Chondrocyte (in vitro differentiated cells): Measurements from ENCODE around the gene POLR1C. TPM values are rescaled to one million over a fixed set of nuclear protein-coding genes. Genes with fewer than 3 reads are reported as not detected.
A peak's percentile ranks its signal among the peaks of the same experiment; 100 is the strongest.

ENCODE experiments used
- DNase-seq: peaks from one replicate; pipeline ENCODE4 v3.0.0; 2021; ENCODE audit warnings: mixed read lengths, low spot score
- H3K27ac Mint-ChIP-seq: one replicate; pipeline ENCODE4 v1.8.0; 2021; ENCODE audit warnings: mild to moderate bottlenecking, moderate library complexity, mixed read lengths; ENCODE audit not compliant: unreplicated experiment
- H3K27me3 Mint-ChIP-seq: 2 replicates; pipeline ENCODE4 v1.8.0; 2021; ENCODE audit warnings: low read depth, mixed read lengths
- H3K36me3 Mint-ChIP-seq: 2 replicates; pipeline ENCODE4 v1.8.0; 2021; ENCODE audit warnings: low read depth, mixed read lengths
- H3K4me1 Mint-ChIP-seq: 2 replicates; pipeline ENCODE4 v1.8.0; 2021; ENCODE audit warnings: low read depth, mild to moderate bottlenecking, mixed read lengths
- H3K4me3 Mint-ChIP-seq: one replicate; pipeline ENCODE4 v1.8.0; 2021; ENCODE audit warnings: mild to moderate bottlenecking, moderate library complexity, mixed read lengths; ENCODE audit not compliant: unreplicated experiment
- H3K9me3 Mint-ChIP-seq: 2 replicates; pipeline ENCODE4 v1.8.0; 2021; ENCODE audit warnings: low read depth, mixed read lengths
- CTCF ChIP-seq: fragments of 200-600 bp; sonication (generic); IDR thresholded peaks from 2 replicates; pipeline ENCODE4 v1.5.0; 2021; ENCODE audit warnings: antibody characterized with exemption, mild to moderate bottlenecking, moderate library complexity
- total RNA-seq: library from RNA; stranded (reverse); gene quantifications from 3 replicates; pipeline ENCODE4 v1.2.1, GENCODE V29; 2021

The POLR1C gene
- total RNA-seq, 1 donor from 2014 or later: 20.1 TPM

- Mint-ChIP-seq H3K9me3 (no peaks in the 10 kb centered on the region), H3K36me3 (peaks cover 16% of the 10 kb centered on the region), H3K27me3 (no peaks in the 10 kb centered on the region), H3K4me3 (peak overlapping the region; percentile 70), H3K27ac (no peak overlapping the region), H3K4me1 (peaks cover 7% of the 10 kb centered on the region)
- no peak for TF ChIP-seq CTCF
- DNase-seq: no peak
These were observed 8.3 kb upstream of the POLR1C start for GRCh38 chr6:43508481-43509141.

GRCh38 chr6:43509142-43509983 lies 7.5 kb upstream of the POLR1C start:
- no peak for DNase-seq
- no peak for TF ChIP-seq CTCF
- no peaks in the 10 kb centered on the region for H3K9me3 Mint-ChIP-seq
- peak overlapping the region; percentile 70 for H3K4me3 Mint-ChIP-seq
- H3K27ac Mint-ChIP-seq: no peak overlapping the region
- peaks cover 11% of the 10 kb centered on the region for H3K4me1 Mint-ChIP-seq
- H3K36me3 Mint-ChIP-seq: peaks cover 16% of the 10 kb centered on the region
- no peaks in the 10 kb centered on the region for H3K27me3 Mint-ChIP-seq

- H3K27ac Mint-ChIP-seq: peak within 1 kb of the TSS; percentile 41
- H3K4me1 Mint-ChIP-seq: peaks cover 18% of the 10 kb centered on the region
These were observed 6.7 kb upstream of the POLR1C start, which contains the start of gene LRRC73 for GRCh38 chr6:43509984-43510826. Gene LRRC73 (minus strand): TSS chr6:43510346. CDS start chr6:43509785, 561 bp downstream.

GRCh38 chr6:43510827-43511163 lies 6.1 kb upstream of the POLR1C start:
- no peak for DNase-seq
- H3K9me3 Mint-ChIP-seq: no peaks in the 10 kb centered on the region
- peak overlapping the region; percentile 70 for H3K4me3 Mint-ChIP-seq
- H3K27ac Mint-ChIP-seq: no peak overlapping the region
- peaks cover 20% of the 10 kb centered on the region for H3K36me3 Mint-ChIP-seq
- TF ChIP-seq CTCF: no peak
- peaks cover 24% of the 10 kb centered on the region for H3K4me1 Mint-ChIP-seq
- H3K27me3 Mint-ChIP-seq: no peaks in the 10 kb centered on the region

More at GRCh38 chr6:43509984-43510826, 6.7 kb upstream of the POLR1C start, which contains the start of gene LRRC73:
- Mint-ChIP-seq H3K4me3 (peak within 1 kb of the TSS; percentile 70), H3K36me3 (peaks cover 20% of the 10 kb centered on the region), H3K27me3 (no peaks in the 10 kb centered on the region), H3K9me3 (no peaks in the 10 kb centered on the region)
- no peak for TF ChIP-seq CTCF
- no peak for DNase-seq
